Measurements from ENCODE around the gene LEMD1. TPM values are rescaled to one million over a fixed set of nuclear protein-coding genes. Genes with fewer than 3 reads are reported as not detected.

Gene LEMD1
- total RNA-seq, 1 experiment from 2014 or later = not detected

DNA sequence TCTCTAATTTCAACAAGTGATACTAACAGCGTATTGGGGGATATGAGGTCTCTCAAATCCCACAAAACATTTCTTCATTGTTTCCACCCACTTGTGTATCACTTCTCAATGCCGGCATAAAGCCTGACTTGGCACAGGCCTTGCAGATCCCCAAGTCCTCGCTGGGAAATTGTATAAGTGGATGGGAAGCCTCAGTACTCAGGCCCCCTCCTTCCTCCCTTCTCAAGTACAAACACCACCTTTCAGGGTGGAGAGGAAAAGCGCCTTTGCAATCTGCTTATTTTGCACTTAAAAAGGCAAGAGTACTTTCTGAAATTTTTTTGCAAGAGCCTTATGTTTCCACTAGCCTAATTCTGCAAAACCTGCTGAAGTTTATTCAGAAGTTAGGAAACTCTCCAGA lies 39.3 kb downstream of the LEMD1 start:
- H3K4me1 ChIP-seq (ENCODE audit: insufficient read depth, low read length) = no peaks in the 10 kb centered on the region
- H3K27me3 ChIP-seq (ENCODE audit: low read length) = peaks cover 4% of the 10 kb centered on the region; the same call in 1 of the 2 replicates
- no peak overlapping the region for H3K27ac ChIP-seq (ENCODE audit: low read length)
- no peaks in the 10 kb centered on the region for H3K79me2 ChIP-seq (ENCODE audit: low read length)
- H3F3A ChIP-seq (ENCODE audit: low read length, unreplicated experiment) = no peaks in the 10 kb centered on the region
- TF ChIP-seq, protein P1, sequence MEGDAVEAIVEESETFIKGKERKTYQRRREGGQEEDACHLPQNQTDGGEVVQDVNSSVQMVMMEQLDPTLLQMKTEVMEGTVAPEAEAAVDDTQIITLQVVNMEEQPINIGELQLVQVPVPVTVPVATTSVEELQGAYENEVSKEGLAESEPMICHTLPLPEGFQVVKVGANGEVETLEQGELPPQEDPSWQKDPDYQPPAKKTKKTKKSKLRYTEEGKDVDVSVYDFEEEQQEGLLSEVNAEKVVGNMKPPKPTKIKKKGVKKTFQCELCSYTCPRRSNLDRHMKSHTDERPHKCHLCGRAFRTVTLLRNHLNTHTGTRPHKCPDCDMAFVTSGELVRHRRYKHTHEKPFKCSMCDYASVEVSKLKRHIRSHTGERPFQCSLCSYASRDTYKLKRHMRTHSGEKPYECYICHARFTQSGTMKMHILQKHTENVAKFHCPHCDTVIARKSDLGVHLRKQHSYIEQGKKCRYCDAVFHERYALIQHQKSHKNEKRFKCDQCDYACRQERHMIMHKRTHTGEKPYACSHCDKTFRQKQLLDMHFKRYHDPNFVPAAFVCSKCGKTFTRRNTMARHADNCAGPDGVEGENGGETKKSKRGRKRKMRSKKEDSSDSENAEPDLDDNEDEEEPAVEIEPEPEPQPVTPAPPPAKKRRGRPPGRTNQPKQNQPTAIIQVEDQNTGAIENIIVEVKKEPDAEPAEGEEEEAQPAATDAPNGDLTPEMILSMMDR (conservative IDR thresholded peaks at IDR 0.05; ENCODE audit: low read depth, low read length) = no peak
- TF ChIP-seq EZH2phosphoT487 (IDR thresholded peaks at IDR 0.05; ENCODE audit: borderline replicate concordance, low read length) = no peak
- no peak for TF ChIP-seq EZH2 (IDR thresholded peaks at IDR 0.05; ENCODE audit: low read length, unreplicated experiment)
- CTCF ChIA-PET = interaction anchor here (0.5 to 0.7 kb wide), 2 partner anchors 28 to 29 kb away, joined by 3 to 4 read pairs; no protein-coding TSS in a partner anchor
- no peak overlapping the region for H3K4me3 ChIP-seq (ENCODE audit: low read length)
- DNase-seq = no peak
- no peaks in the 10 kb centered on the region for H3K9me2 ChIP-seq (replicated peaks; ENCODE audit: low read length)
- H3K9ac ChIP-seq (ENCODE audit: low read length) = no peak overlapping the region
- no TSS peak for BruUV-seq (replicated peaks)
- no peak for ATAC-seq
- H3K4me2 ChIP-seq (ENCODE audit: low read length) = no peak overlapping the region
- no peak overlapping the region for H2AFZ ChIP-seq (ENCODE audit: low read length)
- intact Hi-C loops (cut with micrococcal nuclease) = no loop called here
- no peaks in the 10 kb centered on the region for H4K20me1 ChIP-seq (ENCODE audit: low read length)
- POLR2A ChIA-PET (ENCODE audit: unreplicated experiment) = interaction anchor here (0.7 kb wide), 1 partner anchor 110 kb away, joined by 4 read pairs; no protein-coding TSS in a partner anchor
- no peaks in the 10 kb centered on the region for H3K9me3 ChIP-seq (ENCODE audit: low read length)
- no peaks in the 10 kb centered on the region for H3K36me3 ChIP-seq (ENCODE audit: low read depth, low read length)

DNA sequence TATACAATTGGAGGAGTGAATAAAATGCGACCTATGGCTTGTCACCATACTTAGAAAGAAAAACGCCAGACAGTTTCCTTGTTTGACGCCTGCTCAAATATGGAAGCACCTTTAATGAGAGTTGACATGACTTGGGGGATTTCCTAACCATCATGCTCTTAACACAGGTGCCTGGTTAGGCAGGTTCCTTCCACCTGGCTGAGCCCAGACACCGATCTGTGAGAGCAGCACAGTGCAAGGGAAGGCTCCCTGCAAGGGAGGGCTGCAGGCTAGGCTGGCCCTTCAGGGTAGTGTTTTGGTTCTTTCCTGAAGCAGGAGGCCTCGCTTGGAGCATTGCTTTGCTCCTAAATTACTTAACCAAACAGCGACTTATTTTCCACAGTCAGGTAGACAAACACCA lies 40.6 kb downstream of the LEMD1 start:
- no peaks in the 10 kb centered on the region for H3K79me2 ChIP-seq (ENCODE audit: low read length)
- H3F3A ChIP-seq (ENCODE audit: low read length, unreplicated experiment) = no peaks in the 10 kb centered on the region
- peaks cover 4% of the 10 kb centered on the region; the same call in 1 of the 2 replicates for H3K27me3 ChIP-seq (ENCODE audit: low read length)
- H3K4me3 ChIP-seq (ENCODE audit: low read length) = no peak overlapping the region
- ChIA-PET POLR2A (ENCODE audit: unreplicated experiment) (interaction anchor here (0.6 kb wide), 1 partner anchor 865 kb away, joined by 3 read pairs; no protein-coding TSS in a partner anchor), CTCF (no interaction called here)
- intact Hi-C loops (cut with micrococcal nuclease) = no loop called here
- no peak overlapping the region for H2AFZ ChIP-seq (ENCODE audit: low read length)
- no peak overlapping the region for H3K27ac ChIP-seq (ENCODE audit: low read length)
- no peaks in the 10 kb centered on the region for H3K9me3 ChIP-seq (ENCODE audit: low read length)
- H3K9me2 ChIP-seq (replicated peaks; ENCODE audit: low read length) = no peaks in the 10 kb centered on the region
- H3K4me2 ChIP-seq (ENCODE audit: low read length) = no peak overlapping the region
- DNase-seq = no peak
- no peak overlapping the region for H3K9ac ChIP-seq (ENCODE audit: low read length)
- no peaks in the 10 kb centered on the region for H3K36me3 ChIP-seq (ENCODE audit: low read depth, low read length)
- BruUV-seq (replicated peaks) = no TSS peak
- peaks cover 9% of the 10 kb centered on the region for H3K4me1 ChIP-seq (ENCODE audit: insufficient read depth, low read length)
- ATAC-seq = no peak
- TF ChIP-seq EZH2 (IDR thresholded peaks at IDR 0.05; ENCODE audit: low read length, unreplicated experiment) (no peak), EZH2phosphoT487 (IDR thresholded peaks at IDR 0.05; ENCODE audit: borderline replicate concordance, low read length) (no peak)
- TF ChIP-seq, protein P1 (conservative IDR thresholded peaks at IDR 0.05; ENCODE audit: low read depth, low read length) = no peak
- no peaks in the 10 kb centered on the region for H4K20me1 ChIP-seq (ENCODE audit: low read length)

DNA sequence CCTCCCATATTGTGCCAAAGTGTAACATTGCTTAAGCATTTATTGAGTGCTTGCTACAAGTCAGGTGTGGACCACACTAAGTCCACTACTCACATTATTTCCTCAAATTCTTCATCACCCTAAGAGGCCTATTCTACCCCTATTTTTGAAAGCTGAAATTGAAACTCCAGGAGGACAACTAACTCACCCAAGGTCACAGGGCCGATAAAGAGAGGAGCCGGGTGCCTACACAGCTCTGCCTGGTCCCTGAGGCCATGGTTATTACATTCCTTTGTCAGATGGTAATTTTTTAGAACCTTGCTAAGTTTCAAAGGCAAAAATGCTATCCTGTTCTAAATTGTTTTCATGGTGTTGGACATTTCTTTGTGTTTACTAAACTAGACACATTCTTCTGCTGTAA lies 41.0 kb downstream of the LEMD1 start:
- intact Hi-C loops (cut with micrococcal nuclease) = no loop called here
- Histone ChIP-seq H3K4me1 (ENCODE audit: insufficient read depth, low read length) (peaks cover 13% of the 10 kb centered on the region), H3K36me3 (ENCODE audit: low read depth, low read length) (no peaks in the 10 kb centered on the region), H3K9me3 (ENCODE audit: low read length) (no peaks in the 10 kb centered on the region), H3K79me2 (ENCODE audit: low read length) (no peaks in the 10 kb centered on the region), H3F3A (ENCODE audit: low read length, unreplicated experiment) (no peaks in the 10 kb centered on the region), H3K27ac (ENCODE audit: low read length) (no peak overlapping the region), H3K4me3 (ENCODE audit: low read length) (no peak overlapping the region), H3K27me3 (ENCODE audit: low read length) (peaks cover 4% of the 10 kb centered on the region; the same call in 1 of the 2 replicates), H3K9me2 (replicated peaks; ENCODE audit: low read length) (no peaks in the 10 kb centered on the region), H3K9ac (ENCODE audit: low read length) (no peak overlapping the region), H2AFZ (ENCODE audit: low read length) (no peak overlapping the region), H3K4me2 (ENCODE audit: low read length) (no peak overlapping the region), H4K20me1 (ENCODE audit: low read length) (no peaks in the 10 kb centered on the region)
- ChIA-PET CTCF (no interaction called here), POLR2A (ENCODE audit: unreplicated experiment) (interaction anchor here (0.6 kb wide), 1 partner anchor 865 kb away, joined by 3 read pairs; no protein-coding TSS in a partner anchor)
- no peak for ATAC-seq
- BruUV-seq (replicated peaks) = no TSS peak
- TF ChIP-seq EZH2 (IDR thresholded peaks at IDR 0.05; ENCODE audit: low read length, unreplicated experiment) (no peak), EZH2phosphoT487 (IDR thresholded peaks at IDR 0.05; ENCODE audit: borderline replicate concordance, low read length) (no peak)
- TF ChIP-seq, protein P1 (conservative IDR thresholded peaks at IDR 0.05; ENCODE audit: low read depth, low read length) = no peak
- DNase-seq = no peak

Measured in PC-3 (cell line).